ENCODE measurements around the gene SETBP1.

The SETBP1 gene

DNA sequence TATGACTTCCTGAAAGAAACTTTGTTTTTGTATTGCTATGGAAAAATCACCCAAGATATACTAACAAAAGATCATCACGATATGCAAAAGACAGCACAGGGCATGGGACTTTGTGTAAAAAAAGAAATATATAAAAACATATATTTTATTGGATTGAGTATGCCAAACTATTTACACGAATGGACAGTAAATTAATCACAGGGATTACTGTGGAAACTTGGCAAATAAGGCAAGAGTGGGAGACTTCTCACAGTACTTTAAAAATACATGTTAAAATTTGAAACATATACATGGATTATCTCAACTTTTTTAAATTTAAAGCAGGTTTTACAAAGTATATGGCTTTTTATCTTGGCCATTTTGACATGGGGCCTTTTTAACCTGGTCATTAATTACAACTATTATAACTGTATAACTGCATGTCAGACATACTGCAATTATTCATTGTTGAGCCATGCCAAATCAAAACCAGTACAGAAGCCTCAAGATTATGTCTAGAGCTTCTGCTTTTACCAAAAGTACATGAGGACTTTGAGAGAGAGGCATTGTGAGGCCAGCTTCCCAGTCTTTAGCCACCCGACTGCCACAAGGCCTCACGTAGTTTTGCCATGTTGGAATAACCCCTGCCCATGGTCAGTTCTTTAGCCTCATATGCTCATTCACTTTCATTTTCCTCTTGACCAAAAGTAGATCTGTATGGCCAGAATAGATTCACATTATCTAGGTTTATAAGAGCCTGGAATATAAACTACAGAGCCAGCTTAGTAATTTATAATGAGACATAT lies 419.8 kb downstream of the SETBP1 start:
- no peak for DNase-seq

DNA sequence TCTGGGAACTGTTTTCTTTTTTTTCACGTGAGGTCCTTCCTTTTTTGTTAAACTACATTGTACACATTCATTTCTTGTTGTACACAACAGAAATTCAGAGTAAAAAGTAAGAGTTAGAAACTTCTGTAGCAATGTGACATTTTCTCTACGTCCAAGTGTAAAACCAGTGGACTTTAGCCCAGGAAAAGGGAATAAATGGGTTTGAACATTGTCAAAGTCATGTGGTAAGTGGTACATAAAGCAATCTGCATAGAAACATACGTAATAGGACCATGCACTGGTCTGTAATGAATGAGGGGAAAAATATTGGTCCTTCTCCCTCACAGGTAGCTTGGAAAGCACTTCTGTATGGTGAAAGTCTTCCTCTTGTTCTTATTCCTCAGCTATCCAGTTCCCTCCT lies 421.4 kb downstream of the SETBP1 start:
- no peak for DNase-seq

DNA sequence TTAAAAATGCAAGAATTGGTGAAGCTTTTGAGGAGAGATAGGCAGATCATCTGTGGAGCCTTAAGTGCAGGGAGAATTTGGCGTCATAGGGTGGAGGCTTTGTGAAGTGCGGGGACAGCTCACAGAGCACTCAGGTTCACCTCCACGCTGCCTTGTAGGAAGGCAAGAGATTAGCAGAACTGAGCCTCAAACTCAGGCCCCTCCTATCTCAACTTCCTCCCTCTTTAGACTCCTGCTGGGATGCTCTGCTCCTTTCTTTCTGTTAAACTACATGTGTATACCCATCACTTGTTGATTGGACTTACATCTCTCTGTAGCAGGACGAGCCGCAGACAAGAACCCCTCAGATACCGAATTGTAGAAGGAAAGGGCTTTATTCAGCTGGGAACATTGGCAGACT lies 422.2 kb downstream of the SETBP1 start:
- no peak for DNase-seq

DNA sequence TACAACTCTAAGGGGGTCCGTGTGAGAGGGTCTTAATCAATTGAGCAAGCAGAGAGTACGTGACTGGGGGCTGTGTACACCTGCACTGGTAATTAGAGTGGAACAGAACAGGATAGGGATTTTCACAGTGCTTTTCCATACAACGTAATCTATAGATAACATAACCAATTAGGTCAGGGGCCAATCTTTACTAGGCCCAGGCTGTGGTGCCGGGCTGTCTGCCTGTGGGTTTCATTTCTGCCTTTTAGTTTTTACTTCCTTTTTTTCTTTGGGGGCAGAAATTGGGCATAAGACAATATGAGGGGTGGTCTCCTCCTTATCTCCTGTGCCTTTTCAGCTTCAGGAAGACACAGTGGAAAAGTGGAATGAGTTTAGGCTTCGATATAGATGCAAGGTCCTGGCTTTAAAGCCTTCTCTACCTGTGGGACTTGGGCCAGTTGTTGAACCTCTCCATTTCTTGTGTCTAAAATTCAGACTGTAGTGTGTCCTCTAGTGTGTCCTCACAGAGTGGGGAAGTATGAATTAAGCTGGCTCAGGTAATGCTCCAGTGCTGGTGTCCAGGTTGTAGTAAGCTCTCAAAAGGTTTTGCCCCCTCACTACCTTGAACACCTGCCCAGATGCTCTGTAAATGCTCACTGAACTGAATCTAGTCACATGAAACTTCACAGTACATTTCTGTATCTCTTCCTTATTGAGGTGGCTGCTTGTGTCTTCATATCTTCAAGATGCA lies 422.8 kb downstream of the SETBP1 start:
- no peak for DNase-seq

DNA sequence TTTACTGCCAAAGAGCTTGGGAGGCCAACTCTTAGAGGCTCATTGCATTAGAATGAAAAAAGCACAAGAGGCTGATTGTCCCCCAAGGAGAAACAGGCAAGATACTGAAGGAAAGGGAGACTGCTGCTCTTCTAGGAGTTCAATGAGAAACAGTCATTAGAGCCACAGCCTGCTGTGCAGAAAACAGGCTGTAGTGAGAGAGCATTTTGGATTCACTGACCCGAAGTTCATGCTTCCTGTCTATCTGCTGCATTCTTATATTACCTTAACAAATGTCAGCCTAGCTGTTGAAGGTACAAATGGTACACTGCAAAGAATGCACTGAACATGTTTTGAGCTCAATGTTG lies 423.3 kb downstream of the SETBP1 start:
- no peak for DNase-seq

DNA sequence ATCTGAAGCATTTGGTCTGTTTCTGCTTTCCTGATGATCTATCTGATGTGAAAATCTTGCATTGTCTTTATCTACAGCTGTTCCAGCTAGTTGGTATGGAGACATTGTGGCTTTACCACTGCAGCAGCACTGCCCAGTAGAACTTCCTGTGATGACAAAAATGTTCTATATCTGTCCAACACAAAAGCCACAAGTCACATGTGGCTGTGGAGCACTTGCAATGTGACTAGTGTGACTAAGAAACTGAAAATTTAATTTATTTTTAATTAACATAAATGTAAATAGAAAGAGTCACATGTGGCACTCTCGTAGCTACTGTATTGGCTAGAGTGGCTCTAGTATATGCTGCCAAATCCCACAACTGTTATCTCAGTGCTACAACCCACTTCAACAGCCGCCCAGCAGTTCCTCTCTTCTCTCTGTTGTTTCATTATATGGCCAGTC lies 425.7 kb downstream of the SETBP1 start:
- no peak for DNase-seq

DNA sequence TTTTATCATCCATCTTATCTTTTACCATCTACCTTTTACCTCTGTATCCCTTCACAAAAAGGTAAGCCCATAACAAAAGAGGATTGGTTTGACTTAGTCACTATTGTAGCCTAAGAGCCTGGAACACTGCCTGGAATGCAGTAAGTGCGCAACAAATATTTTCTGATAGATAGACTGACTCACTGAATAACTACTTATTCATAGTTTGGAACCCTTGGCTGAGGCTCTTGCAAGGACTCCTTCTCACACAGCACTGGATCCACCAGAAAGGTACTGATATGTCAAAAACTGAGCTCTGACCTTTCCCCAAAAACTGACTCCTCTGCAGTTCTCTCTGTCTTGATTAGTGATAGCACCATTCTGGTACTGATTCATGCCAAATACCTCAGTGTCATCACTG lies 426.7 kb downstream of the SETBP1 start:
- DNase-seq, result no peak

DNA sequence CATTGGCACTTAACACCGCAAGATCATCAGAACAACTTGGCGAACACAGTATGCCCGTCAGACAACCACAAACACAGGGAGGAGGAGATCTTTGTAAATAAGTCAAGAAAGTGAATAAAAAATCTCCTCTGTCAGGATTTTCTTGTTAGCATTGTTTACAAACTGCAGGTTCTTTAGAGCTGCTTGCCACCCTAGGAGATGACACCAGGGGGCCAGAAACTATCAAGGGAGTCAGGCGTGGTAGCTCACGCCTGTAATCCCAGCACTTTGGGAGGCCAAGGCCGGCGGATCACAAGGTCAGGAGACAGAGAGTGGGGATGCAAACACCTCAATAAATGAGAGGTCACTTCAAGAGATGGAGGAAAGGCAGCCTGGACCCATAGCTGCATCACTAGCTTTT lies 428.1 kb downstream of the SETBP1 start:
- no peak for DNase-seq

DNA sequence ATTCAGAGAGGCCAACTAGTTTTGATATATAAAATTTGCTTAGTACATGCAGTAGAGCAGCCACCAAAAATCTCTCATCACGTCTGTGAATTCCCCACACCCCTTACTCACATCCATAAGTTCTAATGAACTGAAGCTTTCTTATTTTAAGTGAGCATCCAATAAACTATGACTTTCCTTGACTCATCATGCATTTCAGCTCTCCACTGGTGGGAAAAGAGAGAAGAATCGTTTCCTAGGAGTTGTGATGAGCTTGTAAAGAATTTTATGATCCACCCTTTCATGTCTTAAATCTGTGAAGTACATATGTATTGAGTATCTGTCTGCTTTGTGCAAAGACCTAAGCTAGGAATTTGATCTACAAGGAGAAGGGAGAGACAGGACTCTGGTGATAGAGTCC lies 428.6 kb downstream of the SETBP1 start:
- DNase-seq, result no peak

DNA sequence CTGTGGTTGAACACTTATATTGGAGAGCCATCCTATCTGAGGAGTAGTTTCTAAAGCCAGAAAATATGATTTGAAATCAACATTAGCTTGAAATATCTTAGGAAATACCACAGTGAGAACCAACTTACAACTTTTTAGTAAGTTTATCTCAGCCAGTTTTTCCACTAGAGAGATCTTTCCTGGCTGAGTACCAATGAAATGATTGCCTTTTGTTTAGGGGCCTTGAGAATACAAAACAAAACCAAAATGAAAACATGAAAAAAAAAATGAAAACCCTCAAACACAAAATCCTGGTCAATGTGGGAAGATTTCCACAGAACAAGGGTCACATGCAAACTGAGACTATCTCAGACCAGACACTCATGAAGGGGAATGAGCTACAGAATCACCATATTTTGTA lies 429.0 kb downstream of the SETBP1 start:
- no peak for DNase-seq

DNA sequence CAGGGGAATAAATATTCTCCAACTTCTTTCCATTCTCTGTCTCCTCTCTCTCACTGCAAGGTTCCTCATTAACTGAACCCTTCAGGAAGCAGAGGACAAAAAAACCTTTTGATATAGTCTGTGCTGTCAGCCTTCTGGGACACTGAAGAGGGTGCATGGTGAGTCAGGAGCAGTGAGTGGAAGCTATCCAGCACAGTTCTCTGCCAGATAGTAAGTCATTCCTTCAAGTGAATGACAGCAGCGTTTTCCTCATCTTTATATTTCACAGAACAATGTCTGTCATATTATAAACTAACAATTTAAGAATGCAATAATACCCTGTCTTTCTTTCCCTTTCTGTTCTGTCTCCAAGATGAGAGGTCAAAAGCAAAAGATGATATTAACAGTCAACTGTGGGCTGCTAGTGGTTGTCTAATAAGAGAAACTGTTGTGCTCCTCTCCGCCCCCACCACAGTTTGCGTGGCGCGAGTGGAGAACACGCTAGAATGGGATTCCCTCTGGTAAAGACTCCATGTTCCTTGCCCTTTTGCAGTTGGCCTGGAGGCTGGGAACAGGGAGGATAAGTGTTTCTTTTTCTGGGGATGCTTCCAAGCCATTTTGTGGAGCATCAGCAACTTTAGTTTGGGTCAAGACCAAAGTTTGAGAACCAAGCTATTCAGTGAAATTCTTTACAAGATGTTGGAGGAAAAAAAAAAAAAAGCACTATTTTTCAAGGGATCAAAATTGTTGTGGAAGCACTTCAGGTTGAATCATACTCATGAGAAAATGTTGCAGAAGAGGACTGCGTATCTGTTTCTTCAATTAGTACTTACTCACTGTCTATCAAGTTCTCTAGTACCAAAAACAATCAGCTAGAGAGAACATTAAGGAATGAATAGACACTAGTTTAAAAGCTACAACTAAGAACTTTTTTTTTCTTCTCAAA lies 430.2 kb downstream of the SETBP1 start:
- no peak for DNase-seq

DNA sequence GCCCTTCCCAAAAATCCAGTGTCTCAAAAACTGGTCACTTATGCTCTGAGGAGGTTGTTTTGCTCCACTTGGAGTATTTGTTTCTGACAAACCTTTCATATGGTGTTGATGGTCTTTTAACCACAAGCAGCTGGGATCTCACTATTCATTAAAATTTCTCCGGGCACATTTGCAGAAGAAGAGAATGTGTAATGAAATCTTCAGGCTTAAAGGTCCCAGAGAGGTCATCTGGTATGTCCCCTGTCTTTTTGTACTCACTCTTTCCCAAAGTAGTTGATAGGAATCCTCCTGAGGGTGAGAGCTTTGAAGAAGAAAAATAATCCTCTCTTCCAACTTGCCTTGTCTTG lies 430.8 kb downstream of the SETBP1 start:
- no peak for DNase-seq

DNA sequence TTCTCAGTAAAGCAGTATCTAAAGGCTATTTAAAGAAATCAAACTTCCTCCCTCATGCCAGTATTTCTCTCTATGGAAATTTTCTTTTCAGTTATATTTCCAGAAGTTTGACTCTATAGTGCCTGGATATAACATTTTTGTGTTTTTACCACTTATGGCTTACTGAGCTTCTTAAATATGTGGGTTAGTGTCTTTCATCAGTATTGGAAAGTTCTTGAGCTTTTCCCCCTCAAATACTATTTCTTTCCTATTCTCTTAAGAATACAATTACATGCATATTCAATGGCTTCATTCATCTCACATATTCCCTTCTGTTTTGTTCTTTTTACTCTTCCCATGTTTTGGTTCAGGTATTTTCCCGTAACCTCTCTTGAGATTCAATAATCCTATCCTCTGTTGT lies 432.0 kb downstream of the SETBP1 start:
- DNase-seq, result no peak

DNA sequence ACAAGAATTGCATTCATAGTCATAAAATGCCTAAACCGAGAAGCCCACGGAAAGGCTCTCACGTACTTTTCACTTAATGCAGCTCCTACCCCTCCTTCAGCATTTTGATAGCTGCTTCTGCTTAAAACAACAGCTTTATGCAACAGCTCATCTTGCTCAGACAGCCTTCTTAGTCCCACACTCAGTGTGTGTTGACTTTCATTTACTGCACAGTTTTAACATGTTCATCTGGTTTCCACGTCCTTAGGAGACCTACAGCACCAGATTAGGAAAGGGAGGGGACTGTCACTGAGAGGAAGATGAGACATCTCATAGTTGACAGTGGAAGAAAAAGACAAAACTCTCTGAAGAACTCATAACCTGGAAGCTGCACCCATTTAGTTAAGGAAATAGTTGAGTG lies 435.4 kb downstream of the SETBP1 start:
- no peak for DNase-seq

Measured in stimulated activated CD4-positive, alpha-beta T cell treated with anti-CD3 and anti-CD28 coated beads, Interleukin-1b, Interleukin-23, amount 100 ng/mL, for 48 hours (primary cell).